ENCODE measurements around the gene LAMC3.

LAMC3 gene

GRCh38 chr9:131008909-131009618 is at the start of gene LAMC3:
TSS of gene LAMC3 (plus strand) at chr9:131009174. CDS start at chr9:131009215, 41 bp downstream.
- peak in 1 of 2 experiments; percentile 44 for DNase-seq

GRCh38 chr9:130959809-130960334 is 49.1 kb upstream of the LAMC3 start:
- no peak for DNase-seq

GRCh38 chr9:130960522-130961378 is 48.2 kb upstream of the LAMC3 start:
- no peak for DNase-seq

GRCh38 chr9:130961511-130962300 is 47.3 kb upstream of the LAMC3 start:
- DNase-seq = no peak

GRCh38 chr9:130962418-130963316 is 46.3 kb upstream of the LAMC3 start:
- DNase-seq = no peak

- DNase-seq = no peak
Measured at GRCh38 chr9:130963337-130963908, 45.6 kb upstream of the LAMC3 start.

GRCh38 chr9:130963916-130964315 is 45.1 kb upstream of the LAMC3 start:
- DNase-seq = no peak

GRCh38 chr9:130965680-130966079 is 43.3 kb upstream of the LAMC3 start:
- DNase-seq = no peak

GRCh38 chr9:130970052-130970451 is 38.9 kb upstream of the LAMC3 start:
- DNase-seq = no peak

- DNase-seq = no peak
Measured at GRCh38 chr9:130970855-130971254, 38.1 kb upstream of the LAMC3 start.

- no peak for DNase-seq
Measured at GRCh38 chr9:130971294-130971849, 37.6 kb upstream of the LAMC3 start.

- DNase-seq = no peak
Measured at GRCh38 chr9:130972277-130972956, 36.6 kb upstream of the LAMC3 start.

GRCh38 chr9:130972957-130973685 is 35.9 kb upstream of the LAMC3 start:
- DNase-seq = no peak

GRCh38 chr9:130973686-130974281 is 35.2 kb upstream of the LAMC3 start:
- DNase-seq = no peak

- no peak for DNase-seq
Measured at GRCh38 chr9:130974697-130975096, 34.3 kb upstream of the LAMC3 start.

GRCh38 chr9:130975156-130975555 is 33.8 kb upstream of the LAMC3 start:
- no peak for DNase-seq

- no peak for DNase-seq
Measured at GRCh38 chr9:130975932-130976841, 32.8 kb upstream of the LAMC3 start.

- DNase-seq = no peak
Measured at GRCh38 chr9:130977811-130978221, 31.2 kb upstream of the LAMC3 start.
